ENCODE results near the gene FBN3.
"Not testable (repeated sequence)": the region's sequence is repeated elsewhere in the genome, so short reads cannot be mapped to it uniquely, and the experiment has no call there.

FBN3 gene

DNA sequence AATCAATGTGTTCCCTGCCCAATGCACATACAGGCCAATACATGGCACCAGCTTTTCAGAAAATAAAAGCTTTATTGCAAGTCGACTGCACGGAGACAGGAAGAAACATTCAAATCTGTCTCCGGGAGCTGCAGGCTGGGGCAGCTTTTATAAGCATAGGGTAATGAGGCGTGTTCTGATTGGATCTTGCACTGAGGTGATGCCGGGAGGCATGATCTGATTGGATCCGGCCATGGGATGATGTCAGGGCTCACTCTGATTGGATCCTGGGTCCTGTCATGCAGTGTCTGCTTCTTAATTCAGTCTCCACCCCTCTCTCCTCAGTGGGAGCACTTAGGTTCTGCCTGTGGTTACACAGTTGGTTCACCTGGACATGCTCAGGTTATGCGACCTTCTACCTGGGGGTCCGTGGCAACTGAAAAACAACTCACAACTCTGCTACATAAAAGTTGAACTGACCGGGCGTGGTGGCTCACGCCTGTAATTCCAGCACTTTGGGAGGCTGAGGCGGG lies 11.8 kb upstream of the FBN3 start:
- Histone ChIP-seq H3K27me3 (replicated peaks) (no peaks in the 10 kb centered on the region), H3K27ac (no peak overlapping the region), H3K4me3 (ENCODE audit: low read depth, low read length) (no peak overlapping the region), H3K36me3 (replicated peaks) (no peaks in the 10 kb centered on the region)
- TF ChIP-seq, protein P1, sequence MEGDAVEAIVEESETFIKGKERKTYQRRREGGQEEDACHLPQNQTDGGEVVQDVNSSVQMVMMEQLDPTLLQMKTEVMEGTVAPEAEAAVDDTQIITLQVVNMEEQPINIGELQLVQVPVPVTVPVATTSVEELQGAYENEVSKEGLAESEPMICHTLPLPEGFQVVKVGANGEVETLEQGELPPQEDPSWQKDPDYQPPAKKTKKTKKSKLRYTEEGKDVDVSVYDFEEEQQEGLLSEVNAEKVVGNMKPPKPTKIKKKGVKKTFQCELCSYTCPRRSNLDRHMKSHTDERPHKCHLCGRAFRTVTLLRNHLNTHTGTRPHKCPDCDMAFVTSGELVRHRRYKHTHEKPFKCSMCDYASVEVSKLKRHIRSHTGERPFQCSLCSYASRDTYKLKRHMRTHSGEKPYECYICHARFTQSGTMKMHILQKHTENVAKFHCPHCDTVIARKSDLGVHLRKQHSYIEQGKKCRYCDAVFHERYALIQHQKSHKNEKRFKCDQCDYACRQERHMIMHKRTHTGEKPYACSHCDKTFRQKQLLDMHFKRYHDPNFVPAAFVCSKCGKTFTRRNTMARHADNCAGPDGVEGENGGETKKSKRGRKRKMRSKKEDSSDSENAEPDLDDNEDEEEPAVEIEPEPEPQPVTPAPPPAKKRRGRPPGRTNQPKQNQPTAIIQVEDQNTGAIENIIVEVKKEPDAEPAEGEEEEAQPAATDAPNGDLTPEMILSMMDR (IDR thresholded peaks at IDR 0.05; ENCODE audit: low read depth, low read length, missing control alignments), result no peak
- DNase-seq, result peak; percentile 12
- in situ Hi-C loops (cut with HindIII; ENCODE audit: low pct_ligation_motif_present, low sequenced_read_pairs), result no loop called here

DNA sequence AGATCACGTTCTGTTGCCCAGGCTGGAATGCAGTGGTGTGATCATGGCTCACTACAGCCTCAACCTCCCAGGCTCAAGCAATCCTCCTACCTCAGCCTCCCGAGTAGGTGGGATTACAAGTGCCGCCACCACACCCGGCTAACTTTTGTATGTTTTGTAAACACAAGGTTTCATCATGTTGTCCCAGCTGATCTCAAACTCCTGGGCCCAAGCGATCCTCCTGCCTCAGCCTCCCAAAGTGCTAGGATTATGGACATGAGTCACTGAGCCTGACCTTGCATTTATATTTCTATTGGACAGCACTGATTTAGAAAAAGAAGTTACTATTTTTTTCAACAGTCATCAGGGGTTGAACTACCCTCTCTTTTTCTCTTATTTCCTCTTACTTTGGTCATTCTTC lies 9.9 kb upstream of the FBN3 start:
- H3K36me3 ChIP-seq (replicated peaks); in situ Hi-C loops (cut with HindIII; ENCODE audit: low pct_ligation_motif_present, low sequenced_read_pairs); DNase-seq; H3K27me3 ChIP-seq (replicated peaks); H3K27ac ChIP-seq; H3K4me3 ChIP-seq (ENCODE audit: low read depth, low read length): not testable (repeated sequence)

DNA sequence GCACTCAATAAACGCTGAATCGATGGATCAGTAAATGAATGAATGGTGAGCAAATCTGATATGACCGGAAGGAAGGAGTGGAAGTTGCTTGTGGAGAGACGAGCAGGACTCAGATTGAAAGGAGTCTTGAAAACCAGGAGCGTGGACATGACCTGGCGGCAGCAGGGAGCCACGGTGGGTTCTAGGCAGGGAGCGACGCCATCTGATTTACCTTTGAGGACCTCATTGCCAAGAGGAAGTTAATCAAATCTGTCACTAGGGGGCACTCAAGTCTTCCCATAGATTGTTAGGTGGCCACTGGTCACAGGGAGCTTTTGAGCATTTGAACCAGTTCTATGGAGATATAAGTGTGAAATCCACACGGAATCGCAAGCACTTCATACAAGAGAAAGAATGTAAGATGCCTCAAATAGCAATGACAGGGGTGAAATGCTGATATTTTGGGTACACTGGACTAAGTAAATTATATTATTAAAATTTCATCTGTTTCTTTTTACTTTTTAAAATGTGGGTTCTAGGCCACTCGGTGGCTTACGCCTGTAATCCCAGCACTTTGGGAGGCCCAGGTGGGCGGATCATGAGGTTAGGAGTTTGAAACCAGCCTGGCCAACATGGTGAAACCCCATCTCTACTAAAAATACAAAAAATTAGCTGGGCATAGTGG lies 9.2 kb upstream of the FBN3 start:
- H3K36me3 ChIP-seq (replicated peaks), result no peaks in the 10 kb centered on the region
- no peak overlapping the region for H3K4me3 ChIP-seq (ENCODE audit: low read depth, low read length)
- DNase-seq, result peak; percentile 75
- H3K27me3 ChIP-seq (replicated peaks), result no peaks in the 10 kb centered on the region
- no peak overlapping the region for H3K27ac ChIP-seq
- in situ Hi-C loops (cut with HindIII; ENCODE audit: low pct_ligation_motif_present, low sequenced_read_pairs), result no loop called here
- TF ChIP-seq, protein P1 (IDR thresholded peaks at IDR 0.05; ENCODE audit: low read depth, low read length, missing control alignments), result peak; percentile 75

DNA sequence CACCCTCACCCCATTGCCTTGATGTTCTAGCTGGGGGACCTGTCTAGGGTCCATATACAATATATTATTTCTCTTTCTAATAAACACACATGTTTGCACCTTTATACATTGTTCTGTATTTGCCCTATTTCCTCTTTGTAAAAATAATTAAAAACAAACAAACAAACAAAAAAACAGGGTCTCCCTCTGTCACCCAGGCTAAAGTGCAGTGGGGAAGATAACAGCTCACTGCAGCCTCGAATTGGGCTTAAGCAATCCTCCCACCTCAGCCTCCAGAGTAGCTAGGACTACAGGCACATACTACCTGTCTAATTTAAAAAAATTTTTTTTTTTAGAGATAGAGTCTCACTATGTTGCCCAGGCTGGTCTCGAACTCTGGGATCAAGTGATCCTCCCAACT lies 5.9 kb upstream of the FBN3 start:
- TF ChIP-seq, protein P1 (IDR thresholded peaks at IDR 0.05; ENCODE audit: low read depth, low read length, missing control alignments), result no peak
- Histone ChIP-seq H3K27ac (no peak overlapping the region), H3K27me3 (replicated peaks) (peaks cover 13% of the 10 kb centered on the region), H3K4me3 (ENCODE audit: low read depth, low read length) (no peak overlapping the region), H3K36me3 (replicated peaks) (no peaks in the 10 kb centered on the region)
- DNase-seq, result no peak
- in situ Hi-C loops (cut with HindIII; ENCODE audit: low pct_ligation_motif_present, low sequenced_read_pairs), result no loop called here

DNA sequence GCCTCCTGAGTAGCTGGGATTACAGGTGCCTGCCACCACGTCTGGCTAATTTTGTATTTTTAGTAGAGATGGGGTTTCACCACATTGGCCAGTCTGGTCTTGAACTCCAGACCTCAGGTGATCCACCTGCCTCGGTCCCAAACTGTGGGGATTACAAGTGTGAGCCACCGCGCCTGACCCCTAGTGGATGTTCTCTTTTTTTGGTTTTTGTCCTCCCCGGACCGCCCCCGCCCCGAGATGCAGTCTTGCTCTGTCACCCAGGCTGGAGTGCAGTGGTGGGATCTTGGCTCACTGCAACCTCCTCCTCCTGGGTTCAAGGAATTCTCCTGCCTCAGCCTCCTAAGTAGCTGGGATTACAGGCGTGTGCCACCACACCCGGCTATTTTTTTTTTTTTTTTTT lies 4.6 kb upstream of the FBN3 start:
- H3K27me3 ChIP-seq (replicated peaks), result peaks cover 22% of the 10 kb centered on the region
- DNase-seq; H3K4me3 ChIP-seq (ENCODE audit: low read depth, low read length); H3K36me3 ChIP-seq (replicated peaks); H3K27ac ChIP-seq; in situ Hi-C loops (cut with HindIII; ENCODE audit: low pct_ligation_motif_present, low sequenced_read_pairs): not testable (repeated sequence)
- TF ChIP-seq, protein P1 (IDR thresholded peaks at IDR 0.05; ENCODE audit: low read depth, low read length, missing control alignments), result peak; percentile 9

DNA sequence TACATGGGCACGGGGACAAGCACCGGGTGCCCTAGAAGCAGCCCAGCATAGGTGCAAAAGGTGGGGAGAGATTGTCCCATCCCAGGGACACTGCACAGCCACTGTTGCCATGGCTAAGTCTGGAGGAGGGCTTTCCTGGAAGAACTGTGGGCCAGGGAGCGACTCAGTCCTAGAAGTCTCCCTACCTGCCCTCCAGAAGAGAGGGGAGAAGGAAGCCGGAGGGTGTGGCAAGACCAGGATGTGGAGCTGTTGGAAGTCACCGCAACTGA lies 2.3 kb upstream of the FBN3 start:
- H3K36me3 ChIP-seq (replicated peaks), result no peaks in the 10 kb centered on the region
- H3K27me3 ChIP-seq (replicated peaks), result peaks cover 44% of the 10 kb centered on the region
- TF ChIP-seq, protein P1 (IDR thresholded peaks at IDR 0.05; ENCODE audit: low read depth, low read length, missing control alignments), result no peak
- DNase-seq, result no peak
- H3K27ac ChIP-seq, result no peak overlapping the region
- no peak overlapping the region for H3K4me3 ChIP-seq (ENCODE audit: low read depth, low read length)
- in situ Hi-C loops (cut with HindIII; ENCODE audit: low pct_ligation_motif_present, low sequenced_read_pairs), result no loop called here

All from brain microvascular endothelial cell (primary cell).